Prostate gland (tissue), 2 donors: ENCODE data around the gene TPM2. TPM values are rescaled to one million over a fixed set of nuclear protein-coding genes. Genes with fewer than 3 reads are reported as not detected.

Source experiments
- DNase-seq: peaks from one replicate; pipeline ENCODE4 v3.0.0-alpha.2; 2019; ENCODE audit warnings: low spot score
- H3K27ac ChIP-seq, 2 donors: fragments of 200-600 bp; sonication (generic); 2 replicates each; pipeline ENCODE4 v1.5.1; 2017 to 2019
- H3K27me3 ChIP-seq: fragments of 200-600 bp; sonication (generic); replicated peaks from 2 replicates; pipeline ENCODE4 v1.5.1; 2019; ENCODE audit not compliant: insufficient read depth
- H3K36me3 ChIP-seq, 2 donors: fragments of 200-600 bp; sonication (generic); 1 replicate in 1 of 2; 2 replicates in 1 of 2; pipeline versions ENCODE4 v1.5.1 to v1.8.1; 2017 to 2019
- H3K4me1 ChIP-seq: fragments of 200-600 bp; sonication (generic); replicated peaks from 2 replicates; pipeline ENCODE4 v1.5.1; 2019
- H3K4me3 ChIP-seq, 2 donors: fragments of 200-600 bp; sonication (generic); 2 replicates each; pipeline ENCODE4 v1.5.1; 2017 to 2019
- H3K9me3 ChIP-seq: fragments of 200-600 bp; sonication (generic); 2 replicates; pipeline ENCODE4 v1.5.1; 2017
- POLR2A ChIP-seq: fragments of 450-650 bp; IDR thresholded peaks from one replicate; pipeline ENCODE4 v1.6.1; 2016; ENCODE audit warnings: antibody characterized with exemption, mild to moderate bottlenecking
- POLR2AphosphoS5 ChIP-seq: sonication (generic); formaldehyde crosslinking; IDR thresholded peaks from one replicate; pipeline ENCODE4 v1.6.1; 2017; ENCODE audit warnings: antibody characterized with exemption
- WGBS: methylation state at CpG from one replicate; pipeline ENCODE4 v1.1.5; 2018; 5-methylcytosine and 5-hydroxymethylcytosine counted together
- intact Hi-C: fragments of 100-400 bp; cut with DNase I; formaldehyde crosslinking; loops from one replicate; pipeline ENCODE4 v1.14.2; 2022
- total RNA-seq, 2 donors: library from RNA; depleted of rRNA; stranded (reverse); fragments of >200 nt; gene quantifications; one replicate each; pipeline ENCODE4 v1.1.0, GENCODE V29; 2016
- TF ChIP-seq, protein P1 (sequence below), 4 experiments: fragments of 200-600 bp in 2 of 4; fragments of 450-650 bp in 2 of 4; sonication (generic) in 2 of 4; IDR thresholded peaks; 1 replicate in 3 of 4; 2 replicates in 1 of 4; pipeline ENCODE4 v1.5.1; 2016 to 2019; ENCODE audit warnings: antibody characterized with exemption in 4 of 4, mild to moderate bottlenecking in 2 of 4, moderate library complexity in 2 of 4

The TPM2 gene
- total RNA-seq, 2 donors from 2014 or later = 1,037 to 1,042 TPM

- no peak for DNase-seq
- Histone ChIP-seq H3K27me3 (no peaks in the 10 kb centered on the region), H3K9me3 (no peaks in the 10 kb centered on the region), H3K27ac (no peak overlapping the region), H3K4me3 (no peak overlapping the region), H3K4me1 (no peaks in the 10 kb centered on the region), H3K36me3 (no peaks in the 10 kb centered on the region)
- 75% methylated on average over 8 of the region's 8 CpGs for WGBS
- TF ChIP-seq, protein P1, sequence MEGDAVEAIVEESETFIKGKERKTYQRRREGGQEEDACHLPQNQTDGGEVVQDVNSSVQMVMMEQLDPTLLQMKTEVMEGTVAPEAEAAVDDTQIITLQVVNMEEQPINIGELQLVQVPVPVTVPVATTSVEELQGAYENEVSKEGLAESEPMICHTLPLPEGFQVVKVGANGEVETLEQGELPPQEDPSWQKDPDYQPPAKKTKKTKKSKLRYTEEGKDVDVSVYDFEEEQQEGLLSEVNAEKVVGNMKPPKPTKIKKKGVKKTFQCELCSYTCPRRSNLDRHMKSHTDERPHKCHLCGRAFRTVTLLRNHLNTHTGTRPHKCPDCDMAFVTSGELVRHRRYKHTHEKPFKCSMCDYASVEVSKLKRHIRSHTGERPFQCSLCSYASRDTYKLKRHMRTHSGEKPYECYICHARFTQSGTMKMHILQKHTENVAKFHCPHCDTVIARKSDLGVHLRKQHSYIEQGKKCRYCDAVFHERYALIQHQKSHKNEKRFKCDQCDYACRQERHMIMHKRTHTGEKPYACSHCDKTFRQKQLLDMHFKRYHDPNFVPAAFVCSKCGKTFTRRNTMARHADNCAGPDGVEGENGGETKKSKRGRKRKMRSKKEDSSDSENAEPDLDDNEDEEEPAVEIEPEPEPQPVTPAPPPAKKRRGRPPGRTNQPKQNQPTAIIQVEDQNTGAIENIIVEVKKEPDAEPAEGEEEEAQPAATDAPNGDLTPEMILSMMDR (IDR thresholded peaks at IDR 0.05) = no peak
- no peak for TF ChIP-seq POLR2A
- TF ChIP-seq POLR2AphosphoS5 = no peak
- intact Hi-C loops = no loop called here
Measured at GRCh38 chr9:35679766-35680330, 9.9 kb downstream of the TPM2 start.

- no peak for DNase-seq
- Histone ChIP-seq H3K27ac (no peak overlapping the region), H3K4me3 (no peak overlapping the region), H3K9me3 (no peaks in the 10 kb centered on the region), H3K27me3 (no peaks in the 10 kb centered on the region), H3K36me3 (no peaks in the 10 kb centered on the region), H3K4me1 (no peaks in the 10 kb centered on the region)
- WGBS = 88% methylated on average over 5 of the region's 5 CpGs
- TF ChIP-seq POLR2A (no peak), POLR2AphosphoS5 (no peak)
- TF ChIP-seq, protein P1 (IDR thresholded peaks at IDR 0.05) = no peak
- intact Hi-C loops = no loop called here
Measured at GRCh38 chr9:35679091-35679490, 10.6 kb downstream of the TPM2 start.

DNA sequence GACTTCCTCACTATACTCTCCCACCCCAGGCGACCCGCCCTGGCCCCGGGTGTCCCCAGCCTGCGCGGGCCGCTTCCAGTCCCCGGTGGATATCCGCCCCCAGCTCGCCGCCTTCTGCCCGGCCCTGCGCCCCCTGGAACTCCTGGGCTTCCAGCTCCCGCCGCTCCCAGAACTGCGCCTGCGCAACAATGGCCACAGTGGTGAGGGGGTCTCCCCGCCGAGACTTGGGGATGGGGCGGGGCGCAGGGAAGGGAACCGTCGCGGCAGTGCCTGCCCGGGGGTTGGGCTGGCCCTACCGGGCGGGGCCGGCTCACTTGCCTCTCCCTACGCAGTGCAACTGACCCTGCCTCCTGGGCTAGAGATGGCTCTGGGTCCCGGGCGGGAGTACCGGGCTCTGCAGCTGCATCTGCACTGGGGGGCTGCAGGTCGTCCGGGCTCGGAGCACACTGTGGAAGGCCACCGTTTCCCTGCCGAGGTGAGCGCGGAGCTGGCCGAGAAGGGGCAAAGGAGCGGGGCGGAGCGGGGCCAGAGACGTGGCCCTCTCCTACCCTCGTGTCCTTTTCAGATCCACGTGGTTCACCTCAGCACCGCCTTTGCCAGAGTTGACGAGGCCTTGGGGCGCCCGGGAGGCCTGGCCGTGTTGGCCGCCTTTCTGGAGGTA is 13.9 kb downstream of the TPM2 start:
- no peak for DNase-seq
- no peaks in the 10 kb centered on the region for H3K4me1 ChIP-seq
- H3K9me3 ChIP-seq = no peaks in the 10 kb centered on the region
- H3K36me3 ChIP-seq = no peaks in the 10 kb centered on the region
- intact Hi-C loops = loop anchor here (1.0 kb wide), 1 partner anchor 12 kb away; no protein-coding TSS in a partner anchor
- H3K4me3 ChIP-seq = peak overlapping the region; percentile 36 to 40
- H3K27ac ChIP-seq = peak overlapping the region in 1 of 2 donors; percentile 33
- WGBS = 8% methylated on average over 46 of the region's 51 CpGs
- no peaks in the 10 kb centered on the region for H3K27me3 ChIP-seq
- TF ChIP-seq POLR2AphosphoS5 (no peak), POLR2A (no peak)
- TF ChIP-seq, protein P1 (IDR thresholded peaks at IDR 0.05) = no peak

DNA sequence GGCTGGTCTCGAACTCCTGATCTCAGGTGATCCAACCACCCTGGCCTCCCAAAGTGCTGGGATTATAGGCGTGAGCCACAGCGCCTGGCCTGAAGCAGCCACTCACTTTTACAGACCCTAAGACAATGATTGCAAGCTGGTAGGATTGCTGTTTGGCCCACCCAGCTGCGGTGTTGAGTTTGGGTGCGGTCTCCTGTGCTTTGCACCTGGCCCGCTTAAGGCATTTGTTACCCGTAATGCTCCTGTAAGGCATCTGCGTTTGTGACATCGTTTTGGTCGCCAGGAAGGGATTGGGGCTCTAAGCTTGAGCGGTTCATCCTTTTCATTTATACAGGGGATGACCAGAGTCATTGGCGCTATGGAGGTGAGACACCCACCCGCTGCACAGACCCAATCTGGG is 14.5 kb downstream of the TPM2 start:
- peak overlapping the region; percentile 36 to 40 for H3K4me3 ChIP-seq
- no peaks in the 10 kb centered on the region for H3K4me1 ChIP-seq
- no peak overlapping the region for H3K27ac ChIP-seq
- WGBS = 50% methylated on average over 13 of the region's 13 CpGs
- H3K36me3 ChIP-seq = no peaks in the 10 kb centered on the region
- DNase-seq = no peak
- H3K9me3 ChIP-seq = no peaks in the 10 kb centered on the region
- H3K27me3 ChIP-seq = no peaks in the 10 kb centered on the region
- intact Hi-C loops = no loop called here
- TF ChIP-seq, protein P1 (IDR thresholded peaks at IDR 0.05) = no peak
- TF ChIP-seq POLR2AphosphoS5 (no peak), POLR2A (no peak)

DNA sequence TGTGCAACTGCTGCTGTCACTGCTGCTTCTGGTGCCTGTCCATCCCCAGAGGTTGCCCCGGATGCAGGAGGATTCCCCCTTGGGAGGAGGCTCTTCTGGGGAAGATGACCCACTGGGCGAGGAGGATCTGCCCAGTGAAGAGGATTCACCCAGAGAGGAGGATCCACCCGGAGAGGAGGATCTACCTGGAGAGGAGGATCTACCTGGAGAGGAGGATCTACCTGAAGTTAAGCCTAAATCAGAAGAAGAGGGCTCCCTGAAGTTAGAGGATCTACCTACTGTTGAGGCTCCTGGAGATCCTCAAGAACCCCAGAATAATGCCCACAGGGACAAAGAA is 15.7 kb downstream of the TPM2 start:
- no peaks in the 10 kb centered on the region for H3K27me3 ChIP-seq
- intact Hi-C loops = no loop called here
- no peaks in the 10 kb centered on the region for H3K9me3 ChIP-seq
- no peak overlapping the region for H3K4me3 ChIP-seq
- no peak for DNase-seq
- TF ChIP-seq POLR2A = no peak
- TF ChIP-seq, protein P1 (IDR thresholded peaks at IDR 0.05) = no peak
- TF ChIP-seq POLR2AphosphoS5 = no peak
- H3K36me3 ChIP-seq = no peaks in the 10 kb centered on the region
- H3K27ac ChIP-seq = no peak overlapping the region
- WGBS = 81% methylated on average over 3 of the region's 3 CpGs
- H3K4me1 ChIP-seq = no peaks in the 10 kb centered on the region
